Aorta (tissue), 5 donors: Measurements from ENCODE around the gene PDCD10. TPM values are rescaled to one million over a fixed set of nuclear protein-coding genes. Genes with fewer than 3 reads are reported as not detected.

Experiments
- ATAC-seq: fragments of 200-7000 bp; cut with Tn5 transposase; one replicate; pipeline ENCODE4 v1.9.1; 2022; ENCODE audit warnings: moderate library complexity; ENCODE audit not compliant: low FRiP score
- DNase-seq, 2 donors: peaks; one replicate each; pipeline ENCODE4 v3.0.0-alpha.2; 2020
- H3K27ac ChIP-seq, 2 donors: one replicate each; pipeline ENCODE4 v1.5.1; 2013; ENCODE audit warnings: low read length in 2 of 2, mild to moderate bottlenecking in 2 of 2, moderate library complexity in 2 of 2, control low read depth in 1 of 2, inconsistent platforms in 1 of 2, low read depth in 1 of 2
- H3K27me3 ChIP-seq, 2 donors: one replicate each; pipeline ENCODE4 v1.6.1; 2013; ENCODE audit warnings: control low read depth in 1 of 2, low read length in 1 of 2, mild to moderate bottlenecking in 1 of 2, moderate library complexity in 1 of 2; ENCODE audit not compliant: insufficient read depth in 2 of 2, control insufficient read depth in 1 of 2
- H3K36me3 ChIP-seq, 2 donors: one replicate each; pipeline ENCODE4 v1.6.1; 2013; ENCODE audit warnings: control low read depth in 1 of 2, low read length in 1 of 2, mild to moderate bottlenecking in 1 of 2; ENCODE audit not compliant: insufficient read depth in 2 of 2, control insufficient read depth in 1 of 2
- H3K4me1 ChIP-seq, 2 donors: one replicate each; pipeline ENCODE4 v1.6.1; 2013; ENCODE audit warnings: low read length in 2 of 2, control low read depth in 1 of 2, mild to moderate bottlenecking in 1 of 2, moderate library complexity in 1 of 2; ENCODE audit not compliant: insufficient read depth in 2 of 2, control insufficient read depth in 1 of 2
- H3K4me3 ChIP-seq, 2 donors: one replicate each; pipeline ENCODE4 v1.5.1; 2013; ENCODE audit warnings: low read length in 2 of 2, control low read depth in 1 of 2, mild to moderate bottlenecking in 1 of 2
- H3K9me3 ChIP-seq: one replicate; pipeline ENCODE4 v1.6.1; 2013; ENCODE audit warnings: mild to moderate bottlenecking, low read length; ENCODE audit not compliant: control insufficient read depth
- WGBS, 2 donors: extraction: QIAGEN DNeasy Blood & Tissue Kit; methylation state at CpG; one replicate each; pipeline ENCODE4 v1.1.7; 2013; 5-methylcytosine and 5-hydroxymethylcytosine counted together
- intact Hi-C, 2 donors: fragments of 100-400 bp; cut with DNase I; formaldehyde crosslinking; loops; one replicate each; pipeline versions ENCODE4 v1.14.2 to v1.15.0; 2022
- polyA plus RNA-seq, 2 donors: library from polyadenylated mRNA; stranded (reverse); fragments of 200-250 nt; gene quantifications; one replicate each; pipeline ENCODE4 v1.2.3, GENCODE V29; 2013
- total RNA-seq, 2 donors: library from RNA; stranded (reverse); fragmentation: NEBNext Ultra II Directional; extraction: Animal tissue kit (Norgen Biotek cat#: 25700); gene quantifications; one replicate each; pipeline ENCODE4 v1.2.1, GENCODE V29; 2021
- donor health status: healthy with polysubstance abuse.
- donor health status: Bipolar disorder and iron deficiency.
- donor health status: DM: no; HTN: no; CAD: no.
- donor health status: DM: no; HTN: no; CAD: no.
- donor health status: DM: yes; HTN: yes; CAD: no.

PDCD10 gene
- total and polyA plus RNA-seq, 4 donors = 45.2 to 85.0 (median 49.9) TPM

DNA sequence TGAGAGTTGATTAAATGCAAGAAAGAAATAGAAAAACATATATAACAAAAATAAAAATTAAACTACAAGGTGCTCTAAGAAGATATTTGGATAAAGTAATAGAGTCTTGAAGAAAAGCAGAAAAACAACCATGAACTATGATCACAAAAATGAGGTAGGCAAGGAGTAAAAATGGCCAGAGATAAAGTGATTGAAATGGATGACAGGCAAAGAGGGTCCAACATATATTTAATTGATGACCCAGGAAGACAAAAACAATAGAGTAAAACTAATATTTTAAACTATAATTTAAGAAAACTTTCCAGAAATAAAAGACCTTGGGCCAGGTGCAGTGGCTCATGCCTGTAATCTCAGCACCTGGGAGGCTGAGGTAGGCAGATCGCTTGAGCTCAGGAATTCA is 58.8 kb downstream of the PDCD10 start:
- H3K36me3 ChIP-seq = peaks cover 0 to 7% of the 10 kb centered on the region in 2 donors
- no peaks in the 10 kb centered on the region for H3K27me3 ChIP-seq
- no peak overlapping the region for H3K27ac ChIP-seq
- no peak for ATAC-seq
- no peak for DNase-seq
- intact Hi-C loops = no loop called here
- H3K9me3 ChIP-seq = peaks cover 4% of the 10 kb centered on the region
- H3K4me1 ChIP-seq = no peaks in the 10 kb centered on the region
- no peak overlapping the region for H3K4me3 ChIP-seq
- 98 to 100% methylated on average over 1 of the region's 1 CpG for WGBS, 2 donors

- no peak overlapping the region for H3K4me3 ChIP-seq
- DNase-seq (no peak), ATAC-seq (no peak)
- peaks cover 0 to 7% of the 10 kb centered on the region in 2 donors for H3K36me3 ChIP-seq
- intact Hi-C loops = no loop called here
- H3K4me1 ChIP-seq = no peaks in the 10 kb centered on the region
- no peaks in the 10 kb centered on the region for H3K27me3 ChIP-seq
- 77 to 81% methylated on average over 1 of the region's 1 CpG for WGBS, 2 donors
- peaks cover 4% of the 10 kb centered on the region for H3K9me3 ChIP-seq
- no peak overlapping the region for H3K27ac ChIP-seq
Measured at GRCh38 chr3:167673221-167673620, 61.5 kb downstream of the PDCD10 start.

DNA sequence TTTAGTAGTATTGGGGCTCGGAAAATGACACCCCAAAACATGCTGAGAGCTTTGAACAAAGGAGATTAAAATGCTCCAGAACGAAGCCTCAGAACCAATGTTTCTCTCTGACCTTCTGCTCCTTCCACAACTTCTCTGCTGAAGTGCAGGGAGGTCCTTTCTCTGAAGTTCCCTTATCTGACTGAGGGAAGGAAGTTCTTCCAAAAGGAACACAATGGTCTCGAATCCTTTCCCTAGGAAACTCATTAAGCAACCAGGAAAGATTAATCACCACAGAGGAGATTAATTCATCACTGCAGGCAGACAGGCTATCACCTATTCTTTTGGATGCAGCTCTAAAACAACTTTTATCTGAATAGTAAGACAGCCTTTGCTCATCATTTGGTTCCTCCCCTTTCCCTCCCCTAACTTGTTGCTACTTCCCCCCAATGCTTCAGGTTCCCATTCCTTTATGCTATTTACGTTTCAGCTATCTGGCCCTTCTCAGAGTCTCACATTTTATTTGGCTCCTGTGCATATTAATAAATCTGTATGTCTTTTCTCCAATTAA is 62.7 kb downstream of the PDCD10 start:
- no peak for ATAC-seq
- WGBS, 2 donors = 82 to 85% methylated on average over 4 of the region's 4 CpGs

DNA sequence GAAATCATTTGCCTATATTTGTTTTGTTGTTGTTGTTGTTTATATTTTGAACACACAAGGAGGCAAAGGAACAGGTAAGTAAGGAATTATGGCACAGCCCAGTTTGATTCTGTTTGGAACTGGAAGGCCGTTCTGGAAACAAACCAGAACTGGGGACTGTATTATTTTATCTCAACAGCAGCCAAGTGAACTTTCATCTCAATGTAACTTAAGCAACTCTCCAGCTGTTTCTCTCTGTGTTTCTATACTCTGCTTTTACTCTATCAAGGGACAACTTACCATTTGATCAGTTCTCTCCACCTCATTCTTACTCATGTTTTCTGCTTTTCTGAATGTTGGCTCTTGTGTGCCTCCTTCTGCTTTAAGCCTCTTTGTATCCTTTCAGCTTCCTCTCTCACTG is 65.0 kb downstream of the PDCD10 start:
- intact Hi-C loops = no loop called here
- H3K36me3 ChIP-seq = peaks cover 0 to 4% of the 10 kb centered on the region in 2 donors
- WGBS, 2 donors = 57 to 64% methylated on average over 1 of the region's 1 CpG
- H3K27me3 ChIP-seq = no peaks in the 10 kb centered on the region
- H3K4me1 ChIP-seq = no peaks in the 10 kb centered on the region
- no peak for ATAC-seq
- H3K27ac ChIP-seq = no peak overlapping the region
- no peak overlapping the region for H3K4me3 ChIP-seq
- DNase-seq = no peak
- peaks cover 2% of the 10 kb centered on the region for H3K9me3 ChIP-seq

More for the DNA sequence above, 62.7 kb downstream of the PDCD10 start:
- Histone ChIP-seq H3K9me3 (peaks cover 4% of the 10 kb centered on the region), H3K4me1 (no peaks in the 10 kb centered on the region), H3K4me3 (no peak overlapping the region), H3K36me3 (peaks cover 0 to 7% of the 10 kb centered on the region in 2 donors), H3K27ac (no peak overlapping the region), H3K27me3 (no peaks in the 10 kb centered on the region)
- no peak for DNase-seq
- intact Hi-C loops = no loop called here

DNA sequence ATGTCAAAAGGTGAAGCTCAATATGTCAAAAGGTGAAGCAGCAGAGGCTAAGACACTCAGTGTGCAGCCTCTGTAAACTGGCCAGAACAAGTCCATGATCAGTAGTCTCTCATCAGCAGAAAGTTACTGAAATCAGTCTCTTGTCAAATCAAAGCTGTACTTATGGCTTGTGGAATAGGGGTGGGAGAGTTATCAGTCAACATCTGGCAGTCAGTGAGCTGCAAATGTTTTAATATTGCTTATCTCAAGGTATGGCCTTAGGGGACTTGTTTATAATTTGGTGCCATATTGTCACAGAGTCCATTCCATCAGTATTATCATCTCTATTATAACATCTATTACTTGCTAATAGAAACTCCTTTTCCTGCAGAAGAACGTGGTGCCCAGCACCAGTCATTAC is 66.0 kb downstream of the PDCD10 start:
- intact Hi-C loops = no loop called here
- 81 to 88% methylated on average over 1 of the region's 1 CpG for WGBS, 2 donors

DNA sequence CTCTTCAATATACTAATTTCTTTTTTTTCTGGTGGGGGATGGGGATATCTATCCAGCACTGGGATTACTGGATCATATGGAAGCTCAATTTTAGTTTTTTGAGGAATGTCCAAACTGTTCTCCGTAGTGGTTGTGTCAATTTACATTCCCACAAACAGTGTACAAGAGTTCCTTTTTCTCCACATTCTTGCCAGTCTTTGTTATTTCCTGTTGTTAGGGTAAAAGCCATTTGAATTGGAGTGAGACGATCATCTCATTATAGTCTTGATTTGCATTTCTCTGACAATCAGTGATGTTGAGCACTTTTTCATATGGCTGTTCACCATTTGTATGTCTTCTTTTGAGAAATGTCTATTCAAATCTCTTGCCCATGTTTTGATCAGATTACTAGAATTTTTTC is 68.1 kb downstream of the PDCD10 start:
- Histone ChIP-seq H3K9me3 (no peaks in the 10 kb centered on the region), H3K27ac (no peak overlapping the region), H3K4me3 (no peak overlapping the region), H3K4me1 (no peaks in the 10 kb centered on the region), H3K36me3 (no peaks in the 10 kb centered on the region), H3K27me3 (no peaks in the 10 kb centered on the region)
- ATAC-seq (no peak), DNase-seq (no peak)
- intact Hi-C loops = no loop called here
- 71 to 76% methylated on average over 2 of the region's 2 CpGs for WGBS, 2 donors

More for the DNA sequence above, 66.0 kb downstream of the PDCD10 start:
- ATAC-seq (no peak), DNase-seq (no peak)
- Histone ChIP-seq H3K4me3 (no peak overlapping the region), H3K4me1 (no peaks in the 10 kb centered on the region), H3K9me3 (peaks cover 2% of the 10 kb centered on the region), H3K36me3 (peaks cover 0 to 4% of the 10 kb centered on the region in 2 donors), H3K27ac (no peak overlapping the region), H3K27me3 (no peaks in the 10 kb centered on the region)

DNA sequence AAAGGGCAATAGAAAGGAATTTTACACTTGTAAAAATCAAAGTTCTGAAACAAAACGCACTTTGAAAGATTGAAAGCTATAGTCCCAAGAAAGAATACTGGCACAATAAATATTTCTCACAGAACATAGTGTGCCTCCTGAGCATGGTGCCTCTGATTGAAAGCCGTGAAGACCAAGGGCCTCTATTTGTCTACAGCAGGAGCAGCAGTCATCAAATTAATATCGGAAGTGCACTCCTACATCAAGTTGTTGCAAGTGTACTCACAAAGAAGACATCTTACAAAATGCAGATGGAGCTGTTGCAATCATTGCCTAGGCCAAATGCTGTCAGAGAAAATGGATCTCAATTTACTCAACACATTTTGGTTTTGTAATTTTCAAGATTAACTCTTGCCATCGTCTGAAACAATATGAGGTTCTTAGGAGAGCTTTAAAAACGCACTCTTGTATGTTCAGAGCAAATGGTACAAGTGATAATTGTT is 71.7 kb downstream of the PDCD10 start:
- Histone ChIP-seq H3K4me3 (no peak overlapping the region), H3K27ac (no peak overlapping the region), H3K9me3 (no peaks in the 10 kb centered on the region), H3K4me1 (no peaks in the 10 kb centered on the region), H3K36me3 (no peaks in the 10 kb centered on the region), H3K27me3 (no peaks in the 10 kb centered on the region)
- DNase-seq = no peak
- WGBS, 2 donors = 82 to 88% methylated on average over 5 of the region's 5 CpGs
- ATAC-seq = no peak
- intact Hi-C loops = no loop called here

DNA sequence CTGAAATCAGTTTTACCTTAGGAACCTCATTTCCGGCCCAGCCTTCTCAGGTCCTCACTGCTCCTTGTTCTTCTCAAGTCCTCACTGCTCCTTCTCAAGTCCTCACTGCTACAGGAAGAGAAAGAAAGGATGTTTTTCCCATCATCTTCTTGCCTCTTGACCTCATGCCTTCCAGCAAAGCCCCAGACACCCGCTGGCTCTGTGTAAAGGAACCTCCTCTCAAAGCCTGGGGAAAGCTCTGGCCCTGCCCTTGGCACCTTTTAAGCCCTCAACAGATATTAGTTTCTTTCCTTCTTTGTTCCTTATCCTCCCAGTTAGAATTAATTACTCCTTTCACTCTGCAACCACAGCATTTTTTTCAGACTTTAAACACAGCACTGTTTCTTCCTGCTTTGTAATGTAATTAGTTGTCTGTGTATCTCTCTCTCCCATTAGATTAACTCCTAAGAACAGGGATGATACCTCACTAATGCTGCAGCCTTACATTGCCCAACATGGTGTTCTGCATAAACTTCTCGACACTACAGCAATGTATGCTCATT is 76.9 kb downstream of the PDCD10 start:
- Histone ChIP-seq H3K4me3 (no peak overlapping the region), H3K27me3 (no peaks in the 10 kb centered on the region), H3K27ac (no peak overlapping the region), H3K36me3 (no peaks in the 10 kb centered on the region), H3K9me3 (no peaks in the 10 kb centered on the region), H3K4me1 (no peaks in the 10 kb centered on the region)
- ATAC-seq (no peak), DNase-seq (no peak)
- 85 to 88% methylated on average over 3 of the region's 3 CpGs for WGBS, 2 donors
- intact Hi-C loops = no loop called here

DNA sequence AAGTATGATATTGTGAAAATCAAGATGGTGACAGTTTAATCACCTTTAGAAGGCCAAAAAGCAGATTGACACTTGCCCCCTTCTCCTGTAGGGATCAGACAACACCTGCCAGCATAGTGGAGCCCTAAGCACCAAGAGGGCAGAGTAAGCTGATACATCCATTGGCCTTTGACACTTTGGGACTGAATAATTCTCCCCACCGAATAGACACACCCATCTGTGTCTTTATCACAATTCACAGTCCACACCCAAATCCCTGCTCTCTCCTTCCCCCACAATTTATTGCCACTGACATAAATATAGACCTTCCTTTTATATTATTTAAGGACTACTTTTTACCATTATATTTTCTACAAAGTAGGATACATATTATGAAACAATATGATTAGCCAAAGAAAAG is 77.9 kb downstream of the PDCD10 start:
- Histone ChIP-seq H3K4me1 (no peaks in the 10 kb centered on the region), H3K27ac (no peak overlapping the region), H3K4me3 (no peak overlapping the region), H3K9me3 (no peaks in the 10 kb centered on the region), H3K36me3 (no peaks in the 10 kb centered on the region), H3K27me3 (no peaks in the 10 kb centered on the region)
- 63 to 77% methylated on average over 1 of the region's 1 CpG for WGBS, 2 donors
- DNase-seq = no peak
- intact Hi-C loops = no loop called here
- ATAC-seq = no peak
